SHP77 (cell line): ENCODE measurements around the gene GABARAP.
A peak's percentile ranks its signal among the peaks of the same experiment; 100 is the strongest.

Experiments
- DNase-seq, 2 experiments: peaks; one replicate each; lab custom pipeline; 2025; lab: John Stamatoyannopoulos, UW

The GABARAP gene

GRCh38 chr17:7241783-7242716, at the start of gene GABARAP:
Gene GABARAP (minus strand): TSS chr17:7242449. CDS start chr17:7242330, 119 bp downstream.
- DNase-seq = peak; percentile 86 to 89

GRCh38 chr17:7290685-7291084, 48.4 kb upstream of the GABARAP start:
- DNase-seq = no peak

- DNase-seq = no peak
Measured at GRCh38 chr17:7290166-7290565, 47.9 kb upstream of the GABARAP start.

GRCh38 chr17:7289256-7290032, 47.2 kb upstream of the GABARAP start:
- DNase-seq = no peak

GRCh38 chr17:7285679-7286078, 43.4 kb upstream of the GABARAP start:
- no peak for DNase-seq

- DNase-seq = no peak
Measured at GRCh38 chr17:7284911-7285310, 42.7 kb upstream of the GABARAP start.

GRCh38 chr17:7283471-7284216, 41.4 kb upstream of the GABARAP start:
- no peak for DNase-seq

GRCh38 chr17:7282752-7283321, 40.6 kb upstream of the GABARAP start:
- no peak for DNase-seq

- DNase-seq = no peak
Measured at GRCh38 chr17:7281953-7282751, 39.9 kb upstream of the GABARAP start.

GRCh38 chr17:7281074-7281952, 39.1 kb upstream of the GABARAP start, which contains the start of gene SLC2A4:
Gene SLC2A4 (plus strand): TSS chr17:7281718. CDS start chr17:7281935, 217 bp downstream.
- peak; percentile 98 for DNase-seq

GRCh38 chr17:7280519-7281073, 38.3 kb upstream of the GABARAP start:
- DNase-seq = peak; percentile 86 to 90

- DNase-seq = no peak
Measured at GRCh38 chr17:7279448-7279847, 37.2 kb upstream of the GABARAP start.

GRCh38 chr17:7266784-7267183, 24.5 kb upstream of the GABARAP start:
- no peak for DNase-seq

- DNase-seq = no peak
Measured at GRCh38 chr17:7263801-7264078, 21.5 kb upstream of the GABARAP start.

GRCh38 chr17:7262935-7263800, 20.9 kb upstream of the GABARAP start:
- no peak for DNase-seq

GRCh38 chr17:7262192-7262934, 20.1 kb upstream of the GABARAP start, which contains the start of gene CLDN7:
Gene CLDN7 (minus strand): TSS chr17:7262478. CDS start chr17:7262043, 435 bp downstream.
- DNase-seq = no peak

GRCh38 chr17:7261379-7262191, 19.3 kb upstream of the GABARAP start:
- no peak for DNase-seq
